GM10248 (cell line): ENCODE data around the gene CCNL2.
A peak's percentile ranks its signal among the peaks of the same experiment; 100 is the strongest.
"Not testable (repeated sequence)": the region's sequence is repeated elsewhere in the genome, so short reads cannot be mapped to it uniquely, and the experiment has no call there.

Source experiments
- CTCF ChIA-PET: fragments of 300-600 bp; sonication (Branson Sonifier 250); formaldehyde crosslinking; extraction: SDS; loops from one replicate; lab custom pipeline; 2021; ENCODE audit warnings: antibody characterized with exemption; lab: Yijun Ruan, JAX
- POLR2A ChIA-PET: fragments of 350-650 bp; sonication (Branson Sonifier 250); formaldehyde crosslinking; extraction: SDS; loops from one replicate; lab custom pipeline; 2020; ENCODE audit warnings: antibody characterized with exemption; lab: Yijun Ruan, JAX
- DNase-seq: peaks from one replicate; pipeline ENCODE4 v3.0.0; 2012; ENCODE audit errors: extremely low spot score
- CTCF ChIP-seq: IDR thresholded peaks from 2 replicates; pipeline ENCODE4 v1.5.1; 2012; ENCODE audit warnings: mild to moderate bottlenecking, low read depth; ENCODE audit errors: extremely low read depth, missing control alignments, control extremely low read depth

CCNL2 gene

GRCh38 chr1:1399187-1399871 is at the start of gene CCNL2:
CCNL2 (minus strand) TSS chr1:1399335; CDS start chr1:1399306, 29 bp downstream.
- CTCF ChIA-PET: interaction anchor here (0.8 to 2.9 kb wide), 12 partner anchors 10 to 106 kb away, joined by 3 to 20 read pairs (median 6); partner anchors contain the start of gene AURKAIP1
- POLR2A ChIA-PET: interaction anchor here (1.0 to 1.4 kb wide), 3 partner anchors 10 to 27 kb away, joined by 4 to 8 read pairs (median 5); partner anchors contain the start of gene AURKAIP1
- peak; percentile 99 for DNase-seq
- no peak for TF ChIP-seq CTCF

- CTCF ChIA-PET, POLR2A ChIA-PET, DNase-seq: not testable (repeated sequence)
These were observed 47.5 kb upstream of the CCNL2 start for GRCh38 chr1:1446631-1447030.

GRCh38 chr1:1442069-1442770 is 43.1 kb upstream of the CCNL2 start:
- ChIA-PET POLR2A (no interaction called here), CTCF (interaction anchor here (0.6 to 2.3 kb wide), 9 partner anchors 13 to 96 kb away, joined by 3 to 14 read pairs (median 4); no protein-coding TSS in a partner anchor)

GRCh38 chr1:1441002-1441888 is 42.1 kb upstream of the CCNL2 start:
- POLR2A ChIA-PET: no interaction called here
- DNase-seq: peak; percentile 87
- CTCF ChIA-PET: interaction anchor here (0.6 to 2.3 kb wide), 20 partner anchors 10 to 603 kb away, joined by 3 to 14 read pairs (median 4); partner anchors contain the start of genes ANKRD65 and CCNL2
- peak; percentile 79 for TF ChIP-seq CTCF

More at GRCh38 chr1:1442069-1442770, 43.1 kb upstream of the CCNL2 start:
- no peak for DNase-seq
- no peak for TF ChIP-seq CTCF

GRCh38 chr1:1440262-1441001 is 41.3 kb upstream of the CCNL2 start:
- DNase-seq: no peak
- TF ChIP-seq CTCF: no peak
- CTCF ChIA-PET: interaction anchor here (0.7 to 2.3 kb wide), 14 partner anchors 11 to 604 kb away, joined by 3 to 14 read pairs (median 4); partner anchors contain the start of genes ANKRD65 and CCNL2
- POLR2A ChIA-PET: no interaction called here

- no peak for DNase-seq
- CTCF ChIA-PET: interaction anchor here (1.0 to 2.3 kb wide), 7 partner anchors 12 to 65 kb away, joined by 3 to 11 read pairs (median 7); partner anchors contain the start of genes ANKRD65 and CCNL2
- TF ChIP-seq CTCF: no peak
- POLR2A ChIA-PET: no interaction called here
These were observed 40.6 kb upstream of the CCNL2 start for GRCh38 chr1:1439546-1440261.
